Stimulated activated naive CD4-positive, alpha-beta T cell treated with Interleukin-2 at 50 U/mL for 16 hours (primary cell): ENCODE data around the gene PLAAT3.
A peak's percentile ranks its signal among the peaks of the same experiment; 100 is the strongest.
"Not testable (repeated sequence)": the region's sequence is repeated elsewhere in the genome, so short reads cannot be mapped to it uniquely, and the experiment has no call there.

ENCODE experiments used
- DNase-seq: peaks from one replicate; lab custom pipeline; 2025; lab: John Stamatoyannopoulos, UW

The PLAAT3 gene

DNA sequence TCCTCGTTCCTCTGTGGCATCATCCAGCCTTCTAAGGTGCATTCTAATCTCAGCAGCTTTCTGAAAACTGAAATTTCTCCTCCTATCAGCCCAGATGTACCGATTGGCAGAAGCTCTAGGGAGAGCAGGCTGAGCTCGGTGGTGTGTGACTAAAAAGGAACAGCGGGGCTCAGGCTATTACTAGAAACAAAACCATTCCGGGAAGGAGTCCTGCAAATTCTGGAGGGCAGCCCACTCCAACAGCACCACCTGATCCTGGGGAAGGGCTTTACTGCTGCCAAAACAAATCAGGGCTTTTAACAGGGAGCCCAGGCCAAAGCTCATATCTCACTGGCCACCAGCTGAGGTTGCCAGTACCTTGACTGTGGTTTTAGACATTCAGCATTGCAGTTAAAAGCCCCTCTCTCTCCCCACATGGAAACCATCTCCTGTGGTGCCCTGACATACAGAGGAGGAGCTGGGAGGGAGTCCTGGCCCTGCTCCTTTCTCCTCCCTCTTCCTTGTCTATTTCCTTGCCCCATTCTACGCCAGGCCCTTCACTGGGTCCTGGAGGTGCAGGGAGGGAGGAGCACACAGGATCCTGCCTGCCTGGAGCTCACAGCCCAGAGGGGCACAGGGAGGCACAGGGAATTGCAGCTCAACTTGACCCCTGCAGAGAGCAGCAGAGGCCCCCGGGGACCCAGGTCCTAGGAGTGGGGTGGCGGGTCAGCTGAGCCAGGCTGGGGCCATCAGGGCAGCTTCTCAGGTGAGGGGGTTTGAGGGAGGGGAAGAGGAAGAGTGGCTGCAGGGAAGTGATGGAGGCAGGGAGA, 76.7 kb downstream of the PLAAT3 start:
- peak; percentile 8 for DNase-seq

DNA sequence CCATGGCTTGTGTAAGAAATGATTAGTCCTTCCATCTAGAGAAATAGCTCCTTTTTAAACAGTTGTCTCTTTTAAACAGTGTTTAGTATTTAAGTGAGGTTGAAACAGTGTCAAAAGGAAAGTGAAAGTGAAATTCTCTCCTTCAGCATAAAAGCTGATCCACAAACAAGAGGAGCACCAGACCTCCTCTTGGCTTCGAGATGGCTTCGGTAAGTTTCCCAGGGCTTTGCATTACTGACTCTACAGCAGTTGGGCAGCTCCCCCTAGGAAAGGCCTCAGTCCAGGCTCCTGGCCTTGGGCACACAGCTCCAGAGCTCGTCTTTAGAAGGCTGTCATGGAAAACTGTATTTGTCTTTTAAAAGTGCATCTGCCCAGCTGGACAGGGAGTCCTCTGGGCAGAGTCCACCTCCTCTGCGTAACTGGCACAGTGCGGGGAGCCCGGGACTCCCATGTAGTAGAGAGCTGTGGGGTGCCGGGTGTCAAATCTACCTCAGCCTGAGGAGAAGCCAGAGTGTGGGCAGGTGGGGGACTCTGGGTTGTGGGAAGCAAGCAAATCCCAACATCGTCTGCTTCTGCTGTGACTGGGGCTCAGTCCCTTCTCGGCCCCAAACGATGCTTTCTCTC, 77.5 kb downstream of the PLAAT3 start, which contains the start of gene PLAAT4:
Gene PLAAT4, plus strand, starts transcription at position 140 of the 624 bp plus-strand sequence. Its CDS starts 61 bp downstream, at position 201.
- DNase-seq = peak; percentile 24

DNA sequence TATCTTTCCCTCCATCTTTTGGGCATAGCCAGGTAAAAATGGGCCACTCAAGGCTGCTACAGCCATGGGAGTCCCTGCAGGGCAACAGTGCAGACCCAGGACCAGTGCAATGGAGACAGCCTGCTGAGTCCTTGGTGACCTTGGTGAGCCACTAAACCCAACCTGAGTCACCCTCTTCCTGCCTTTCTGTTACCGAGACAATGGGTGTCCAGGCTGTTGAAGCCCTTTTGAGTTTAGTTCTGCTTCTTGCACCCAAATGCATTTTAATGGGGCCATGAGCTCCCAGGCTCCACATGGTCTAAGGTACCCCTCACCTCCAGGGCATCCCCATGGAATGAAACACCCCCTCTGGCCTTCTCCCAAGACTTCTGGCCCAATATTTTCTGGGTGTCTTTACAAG, 78.5 kb downstream of the PLAAT3 start:
- peak; percentile 20 for DNase-seq

DNA sequence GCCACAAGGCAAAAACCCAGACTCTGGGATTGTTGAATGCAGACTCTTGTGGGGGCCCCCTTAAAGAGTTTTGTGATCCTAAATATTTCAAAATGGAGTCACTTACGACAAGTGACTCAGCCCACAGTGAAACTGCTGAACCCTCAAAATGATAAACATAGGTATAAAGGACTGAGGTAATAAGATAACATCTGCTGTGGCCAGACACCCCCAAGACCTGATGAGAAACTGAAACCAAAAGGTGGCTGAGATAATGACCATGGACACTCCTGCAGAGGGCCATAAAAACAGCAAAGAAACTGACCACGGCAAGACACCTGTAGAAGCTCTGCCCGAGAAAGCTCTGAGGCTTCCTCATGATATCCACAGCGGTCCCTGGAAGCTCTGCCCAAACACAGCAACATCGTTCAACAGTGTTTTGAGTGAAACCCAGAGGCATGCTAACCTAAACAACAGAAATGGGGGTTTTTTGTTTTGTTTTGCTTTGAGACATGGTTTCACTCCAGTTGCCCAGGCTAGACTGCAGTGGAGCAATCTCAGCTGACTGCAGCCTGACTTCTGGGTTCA, 79.3 kb downstream of the PLAAT3 start:
- no peak for DNase-seq

DNA sequence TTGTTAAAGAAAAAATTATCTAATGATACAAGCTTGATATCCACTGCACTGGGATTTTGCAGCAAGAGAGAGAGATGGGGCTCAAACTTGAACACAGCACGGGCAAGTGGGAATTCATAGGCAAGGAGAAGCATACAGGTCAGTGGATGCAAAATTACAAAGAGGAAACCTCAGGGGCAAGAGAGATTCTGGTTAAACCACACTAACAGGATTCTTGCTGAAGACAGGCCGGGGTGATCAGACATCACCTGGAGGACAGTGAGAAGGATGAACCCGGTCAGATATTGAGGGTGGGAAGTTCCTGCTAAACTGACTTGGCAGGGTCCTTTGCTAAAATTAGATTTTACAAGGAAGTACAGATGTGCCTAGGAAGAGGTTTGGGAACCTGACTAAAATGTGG, 80.2 kb downstream of the PLAAT3 start:
- DNase-seq = no peak

DNA sequence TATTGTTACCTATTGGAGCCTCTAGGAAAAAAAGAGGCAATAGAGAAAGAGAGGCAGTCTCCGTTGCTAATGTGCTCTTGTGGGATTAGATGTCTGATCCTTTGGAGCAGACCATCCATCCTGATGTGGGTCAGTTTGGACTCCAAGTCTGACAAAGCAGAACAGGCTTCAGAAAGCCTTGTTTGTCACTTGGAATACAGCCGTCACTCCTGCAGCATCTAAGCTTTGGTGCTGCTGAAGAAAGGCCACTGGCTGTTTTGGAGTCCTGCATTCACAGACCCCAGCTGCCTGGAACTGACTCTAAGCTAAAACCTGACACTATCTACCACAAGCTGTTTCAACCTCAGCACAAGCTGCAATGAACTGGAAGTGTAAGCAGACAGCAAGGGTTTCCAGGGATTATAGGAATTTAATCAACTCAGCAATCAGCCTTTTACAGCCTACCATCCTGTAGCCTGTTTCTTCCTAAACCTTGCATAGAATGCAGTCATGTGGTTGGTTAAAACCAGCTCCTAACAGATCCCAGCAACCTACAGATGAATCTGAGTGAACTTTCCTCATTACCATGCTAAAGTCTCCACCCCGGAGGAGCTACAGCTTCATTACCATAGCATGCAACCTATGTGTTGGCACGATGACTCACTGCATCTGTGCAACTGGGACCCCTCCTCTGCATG, 81.3 kb downstream of the PLAAT3 start:
- no peak for DNase-seq

DNA sequence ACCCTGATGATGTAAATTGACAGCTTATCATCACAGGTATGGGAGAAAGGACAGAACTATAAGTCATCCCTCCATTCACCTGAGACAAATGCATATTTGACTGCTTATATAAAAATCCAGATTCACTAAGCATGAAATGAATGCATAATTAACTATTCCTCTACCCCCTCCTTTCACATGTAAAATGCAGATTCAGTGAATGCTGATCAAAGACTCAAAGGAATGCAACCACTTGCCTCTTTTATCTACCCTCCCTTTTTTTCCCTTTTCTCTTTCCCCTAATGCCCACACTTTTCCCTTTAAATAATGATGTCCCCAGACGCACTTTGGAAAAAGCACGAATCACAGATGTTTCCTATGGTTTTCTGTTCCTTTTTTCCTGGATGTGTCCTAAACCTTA, 82.1 kb downstream of the PLAAT3 start:
- no peak for DNase-seq

DNA sequence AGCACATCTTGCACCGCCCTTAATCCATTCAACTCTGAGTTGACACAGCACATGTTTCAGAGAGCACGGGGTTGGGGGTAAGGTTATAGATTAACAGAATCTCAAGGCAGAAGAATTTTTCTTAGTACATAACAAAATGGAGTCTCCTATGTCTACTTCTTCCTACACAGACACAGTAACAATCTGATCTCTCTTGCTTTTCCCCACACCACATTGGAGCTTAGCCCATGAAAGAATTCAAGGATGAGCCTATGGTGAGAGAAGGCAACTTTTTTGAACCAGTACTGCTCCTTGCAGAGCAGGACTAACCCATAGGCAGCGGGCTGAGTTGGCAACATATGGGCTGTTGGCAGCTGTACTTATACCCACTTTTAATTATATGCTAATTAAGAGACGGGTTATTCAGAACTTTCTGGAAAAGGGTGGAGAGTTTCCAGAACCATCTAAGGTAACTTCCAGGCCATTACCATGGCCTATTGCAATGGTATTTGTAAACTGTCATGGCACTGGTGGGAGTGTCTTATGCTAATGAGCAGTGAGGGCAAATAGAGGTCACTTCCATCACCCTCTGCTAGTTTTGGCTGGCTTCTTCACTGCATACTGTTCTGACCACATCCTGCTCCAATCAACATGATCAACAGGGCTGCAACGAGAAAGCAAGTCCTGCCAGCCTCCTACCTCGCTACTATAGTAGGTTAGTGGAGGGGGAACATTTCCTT, 83.0 kb downstream of the PLAAT3 start:
- peak; percentile 44 for DNase-seq

DNA sequence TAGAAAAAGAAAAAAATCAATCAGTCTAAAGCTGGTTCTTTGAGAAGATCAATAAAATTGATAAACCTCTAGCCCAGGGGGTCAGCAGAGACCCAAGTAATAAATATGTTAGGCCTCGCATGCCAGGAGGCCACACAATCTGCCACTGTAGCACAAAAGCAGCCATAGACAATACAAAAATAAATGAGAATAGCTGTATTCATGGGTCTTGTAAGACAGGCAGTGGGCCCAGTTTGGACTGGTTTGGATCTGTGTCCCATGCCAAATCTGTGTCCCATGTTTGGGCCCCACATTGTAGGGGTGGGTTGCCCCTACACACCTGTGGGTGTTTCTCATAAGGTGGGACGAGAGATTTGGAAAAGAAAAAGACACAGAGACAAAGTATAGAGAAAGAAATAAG, 84.2 kb downstream of the PLAAT3 start:
- DNase-seq = no peak

DNA sequence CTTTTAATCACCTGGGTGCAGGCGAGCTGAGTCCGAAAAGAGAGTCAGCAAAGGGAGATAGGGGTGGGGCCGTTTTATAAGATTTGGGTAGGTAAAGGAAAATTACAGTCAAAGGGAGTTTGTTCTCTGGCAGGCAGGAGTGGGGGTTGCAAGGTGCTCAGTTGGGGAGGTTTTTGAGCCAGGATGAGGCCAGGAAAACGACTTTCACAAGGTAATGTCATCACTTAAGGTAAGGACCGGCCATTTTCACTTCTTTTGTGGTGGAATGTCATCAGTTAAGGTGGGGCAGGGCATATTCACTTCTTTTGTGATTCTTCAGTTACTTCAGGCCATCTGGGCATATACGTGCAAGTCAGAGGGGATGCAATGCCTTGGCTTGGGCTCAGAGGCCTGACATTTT, 84.9 kb downstream of the PLAAT3 start:
- not testable (repeated sequence) for DNase-seq

DNA sequence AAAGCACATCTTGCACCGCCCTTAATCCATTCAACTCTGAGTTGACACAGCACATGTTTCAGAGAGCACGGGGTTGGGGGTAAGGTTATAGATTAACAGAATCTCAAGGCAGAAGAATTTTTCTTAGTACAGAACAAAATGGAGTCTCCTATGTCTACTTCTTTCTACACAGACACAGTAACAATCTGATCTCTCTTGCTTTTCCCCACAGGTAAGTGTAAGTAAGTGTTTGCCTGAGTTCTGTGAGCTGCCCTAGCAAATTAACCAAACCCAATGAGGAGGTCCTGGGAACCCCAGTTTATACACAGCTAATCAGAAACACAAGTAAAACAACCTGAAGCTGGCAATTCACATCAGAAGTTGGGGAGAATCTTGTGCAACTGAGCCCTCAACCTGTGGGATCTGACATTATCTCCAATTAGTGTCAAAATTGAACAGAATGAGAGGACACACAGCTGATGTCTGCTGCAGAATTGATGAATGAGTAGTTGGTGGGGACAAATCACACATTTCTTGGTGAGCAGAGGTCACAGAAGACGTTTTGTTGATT, 85.4 kb downstream of the PLAAT3 start:
- DNase-seq = not testable (repeated sequence)

DNA sequence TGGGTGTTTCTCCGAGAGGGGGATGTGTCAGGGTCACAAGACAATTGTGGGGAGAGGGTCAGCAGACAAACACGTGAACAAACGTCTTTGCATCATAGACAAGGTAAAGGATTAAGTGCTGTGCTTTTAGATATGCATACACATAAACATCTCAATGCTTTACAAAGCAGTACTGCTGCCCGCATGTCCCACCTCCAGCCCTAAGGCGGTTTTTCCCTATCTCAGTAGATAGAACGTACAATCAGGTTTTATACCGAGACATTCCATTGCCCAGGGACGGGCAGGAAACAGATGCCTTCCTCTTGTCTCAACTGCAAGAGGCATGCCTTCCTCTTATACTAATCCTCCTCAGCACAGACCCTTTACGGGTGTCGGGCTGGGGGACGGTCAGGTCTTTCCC, 86.1 kb downstream of the PLAAT3 start:
- DNase-seq = not testable (repeated sequence)

DNA sequence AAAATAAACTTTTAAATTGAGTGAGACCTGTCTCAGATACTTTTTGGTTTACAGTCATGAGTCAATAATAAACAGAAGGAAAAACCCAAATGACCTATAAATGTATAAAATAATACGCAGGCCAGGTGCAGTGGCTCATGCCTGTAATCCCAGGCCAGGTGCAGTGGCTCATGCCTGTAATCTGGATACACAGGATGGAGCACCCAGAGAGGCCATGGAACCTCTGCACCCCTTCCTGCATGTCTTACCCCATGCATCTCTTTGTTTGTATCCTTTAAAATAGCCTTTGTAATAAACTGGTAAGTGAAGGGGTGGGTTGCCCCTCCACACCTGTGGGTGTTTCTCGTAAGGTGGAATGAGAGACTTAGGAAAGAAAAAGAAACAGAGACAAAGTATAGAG, 86.6 kb downstream of the PLAAT3 start:
- DNase-seq = no peak
